Activated effector memory CD4-positive, alpha-beta T cell treated with Interleukin-2 at 50 U/mL for 16 hours (primary cell): ENCODE results near the gene METTL17.
"Not testable (repeated sequence)": the region's sequence is repeated elsewhere in the genome, so short reads cannot be mapped to it uniquely, and the experiment has no call there.

Experiments
- DNase-seq: peaks from one replicate; pipeline ENCODE4 v3.0.0-alpha.2; 2020

The METTL17 gene

DNA sequence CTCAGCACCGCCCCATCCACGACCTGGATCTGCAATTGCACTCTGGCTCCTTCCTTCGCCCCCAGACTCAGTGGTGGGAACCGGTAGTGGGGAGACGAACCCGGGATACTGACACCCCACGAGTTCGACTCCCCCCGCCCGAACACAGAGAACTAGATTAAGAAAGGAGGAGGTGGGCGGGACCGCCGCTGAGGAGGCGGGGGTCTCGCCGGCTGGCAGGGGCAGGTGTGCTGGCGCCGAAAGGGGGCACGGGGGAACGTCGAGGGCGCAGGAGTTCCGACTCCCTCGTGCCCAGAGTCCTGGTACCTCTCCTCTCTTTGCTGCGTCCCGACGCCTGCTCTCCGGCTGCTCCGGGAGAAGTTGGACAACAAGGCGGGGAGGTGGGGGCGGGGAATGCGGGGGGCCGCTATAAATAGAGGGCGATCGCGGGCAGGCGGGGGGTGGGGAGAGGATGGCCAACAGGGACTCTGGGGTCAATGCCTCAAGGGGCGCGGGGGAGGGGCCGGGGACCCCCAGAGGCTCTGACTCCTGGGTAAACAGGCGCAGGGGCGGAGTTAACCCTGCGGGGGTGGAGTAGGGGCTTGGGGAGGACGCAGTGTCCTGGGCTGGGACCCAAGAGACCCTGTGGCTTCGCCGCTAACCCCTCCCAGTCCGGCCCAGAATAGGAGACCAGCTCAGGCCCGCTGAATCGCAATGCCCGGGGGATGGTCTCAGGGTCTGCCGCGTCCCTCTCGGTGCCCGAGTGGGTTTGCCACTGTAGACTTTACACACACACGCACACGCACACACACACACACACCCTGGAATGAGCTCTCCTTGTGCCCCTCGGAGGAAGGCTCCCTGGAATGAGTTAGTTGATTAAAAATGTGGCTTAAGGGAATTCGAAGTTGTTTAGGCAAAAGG lies 35.8 kb downstream of the METTL17 start:
- DNase-seq = no peak

- DNase-seq = no peak
Observed at GRCh38 chr14:21026274-21026987, 36.7 kb downstream of the METTL17 start.

GRCh38 chr14:21026988-21027315 lies 37.2 kb downstream of the METTL17 start:
- no peak for DNase-seq

- no peak for DNase-seq
Observed at GRCh38 chr14:21029917-21030316, 40.1 kb downstream of the METTL17 start, which contains the start of gene TPPP2. Gene TPPP2 (plus strand): TSS chr14:21030217. CDS start chr14:21030582, 365 bp downstream.

DNA sequence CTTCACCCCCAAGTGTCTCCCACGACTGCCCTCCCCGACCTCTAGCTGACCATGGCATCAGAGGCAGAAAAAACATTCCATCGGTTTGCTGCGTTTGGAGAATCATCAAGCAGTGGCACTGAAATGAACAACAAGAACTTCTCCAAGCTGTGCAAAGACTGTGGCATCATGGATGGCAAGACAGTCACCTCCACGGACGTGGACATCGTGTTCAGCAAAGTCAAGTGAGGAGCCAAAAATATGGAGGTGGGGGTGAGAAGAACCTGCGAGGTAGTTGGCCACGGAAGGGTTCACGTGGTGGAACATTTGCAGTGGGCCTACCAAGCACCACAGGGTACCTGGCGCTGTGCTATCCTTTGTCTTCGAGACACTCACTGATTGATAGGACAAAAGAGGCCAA lies 40.8 kb downstream of the METTL17 start:
- no peak for DNase-seq

GRCh38 chr14:21032326-21033132 lies 42.7 kb downstream of the METTL17 start:
- DNase-seq = no peak

DNA sequence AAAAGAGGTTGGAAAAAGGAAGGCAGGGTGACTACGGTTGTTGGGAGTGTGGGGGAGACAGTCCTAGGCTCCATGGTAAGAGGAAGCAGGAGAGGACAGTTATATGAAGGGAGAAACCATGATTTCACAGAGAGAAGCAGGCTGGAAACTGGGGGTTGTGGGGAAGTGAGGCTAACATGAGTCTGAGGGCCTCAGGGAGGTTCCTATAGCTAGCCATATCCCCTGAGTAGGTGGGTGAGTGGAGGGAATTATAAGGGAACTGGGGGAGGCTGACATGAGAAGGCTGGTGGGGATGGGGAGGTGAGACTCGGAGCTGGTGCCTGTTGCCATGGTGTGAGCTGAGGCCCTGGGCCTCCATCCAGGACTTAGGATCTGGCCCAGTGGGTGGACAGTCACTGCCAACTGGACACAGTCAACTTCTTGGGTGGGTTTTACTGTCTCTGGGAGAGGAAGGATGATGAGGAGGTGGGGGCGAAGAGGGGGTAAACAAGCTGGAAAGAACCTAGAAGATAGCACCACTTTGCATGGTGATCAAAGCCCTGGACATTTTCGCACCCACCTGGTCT lies 43.4 kb downstream of the METTL17 start:
- no peak for DNase-seq

DNA sequence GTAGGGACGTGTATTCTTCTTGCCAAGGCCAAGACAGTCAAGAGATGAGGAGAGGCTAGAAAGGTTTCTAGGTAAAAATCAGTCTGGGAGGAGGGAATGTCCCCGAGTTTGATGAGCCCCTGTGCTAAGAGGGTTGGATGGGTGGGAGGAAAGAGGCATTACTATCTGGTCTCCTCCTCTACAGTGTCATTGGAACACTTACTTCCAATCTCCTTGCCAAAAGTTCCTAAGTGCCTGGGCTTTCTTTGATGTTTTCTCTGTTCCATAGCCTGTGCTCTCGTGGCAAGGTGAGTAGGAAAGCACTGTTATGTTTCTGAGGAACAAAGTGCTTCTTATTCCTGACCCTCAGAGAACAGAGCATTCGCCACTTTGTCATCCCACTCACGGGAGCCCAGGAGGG lies 44.9 kb downstream of the METTL17 start, which contains the start of gene RNASE13:
TSS of gene RNASE13 (minus strand) at position 101 of the 400 bp plus-strand sequence. CDS start 519 bp downstream, outside the sequence.
- no peak for DNase-seq

- no peak for DNase-seq
Observed at GRCh38 chr14:21036751-21037150, 47.0 kb downstream of the METTL17 start.

GRCh38 chr14:21037156-21037555 lies 47.4 kb downstream of the METTL17 start:
- no peak for DNase-seq

DNA sequence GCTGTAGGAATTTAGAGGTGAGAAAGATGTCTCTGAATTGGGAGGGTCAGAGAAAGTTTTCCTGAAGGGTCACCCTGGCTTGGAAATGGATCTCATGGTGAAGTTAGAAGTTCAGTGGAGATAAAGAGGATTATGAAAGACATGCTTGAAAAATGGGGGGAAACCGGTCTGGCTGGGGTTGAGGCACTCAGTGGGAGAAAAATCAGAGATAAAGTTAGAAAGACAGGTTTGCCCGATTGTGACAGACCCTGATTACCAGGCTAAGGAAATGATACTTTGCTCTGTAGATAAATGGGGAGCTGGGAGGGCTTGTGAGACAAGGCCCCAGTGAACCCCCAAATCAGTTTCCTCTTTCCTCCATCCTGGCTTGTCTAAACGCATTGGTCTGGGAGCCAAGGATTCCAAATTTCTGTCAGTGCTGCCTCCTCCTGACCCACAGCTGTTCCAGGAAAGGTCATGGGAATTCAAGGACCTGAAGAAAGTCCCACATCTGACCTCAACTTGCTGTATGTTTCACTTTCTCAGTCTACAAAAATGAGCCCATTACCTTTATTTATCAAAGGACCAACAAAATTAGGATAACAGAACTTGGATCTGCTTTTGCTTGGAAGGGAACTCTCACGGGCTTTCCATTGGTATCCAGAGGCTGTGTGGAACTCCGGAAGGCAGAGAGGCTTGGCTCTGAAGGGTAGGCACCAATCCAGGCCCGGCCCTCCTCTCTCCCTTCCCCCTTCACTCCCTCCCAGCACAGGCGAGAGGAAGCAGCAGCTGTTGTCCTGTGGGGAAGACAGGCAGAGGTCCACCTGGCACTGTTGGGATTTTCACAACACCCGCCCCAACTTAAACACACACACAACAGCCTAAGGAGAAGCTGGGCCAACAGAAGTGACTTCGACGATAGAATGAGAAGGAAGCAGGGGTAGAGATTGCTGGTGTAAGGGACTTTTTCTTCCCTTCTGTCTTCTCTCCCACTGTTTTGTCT lies 49.0 kb downstream of the METTL17 start:
- DNase-seq = no peak

DNA sequence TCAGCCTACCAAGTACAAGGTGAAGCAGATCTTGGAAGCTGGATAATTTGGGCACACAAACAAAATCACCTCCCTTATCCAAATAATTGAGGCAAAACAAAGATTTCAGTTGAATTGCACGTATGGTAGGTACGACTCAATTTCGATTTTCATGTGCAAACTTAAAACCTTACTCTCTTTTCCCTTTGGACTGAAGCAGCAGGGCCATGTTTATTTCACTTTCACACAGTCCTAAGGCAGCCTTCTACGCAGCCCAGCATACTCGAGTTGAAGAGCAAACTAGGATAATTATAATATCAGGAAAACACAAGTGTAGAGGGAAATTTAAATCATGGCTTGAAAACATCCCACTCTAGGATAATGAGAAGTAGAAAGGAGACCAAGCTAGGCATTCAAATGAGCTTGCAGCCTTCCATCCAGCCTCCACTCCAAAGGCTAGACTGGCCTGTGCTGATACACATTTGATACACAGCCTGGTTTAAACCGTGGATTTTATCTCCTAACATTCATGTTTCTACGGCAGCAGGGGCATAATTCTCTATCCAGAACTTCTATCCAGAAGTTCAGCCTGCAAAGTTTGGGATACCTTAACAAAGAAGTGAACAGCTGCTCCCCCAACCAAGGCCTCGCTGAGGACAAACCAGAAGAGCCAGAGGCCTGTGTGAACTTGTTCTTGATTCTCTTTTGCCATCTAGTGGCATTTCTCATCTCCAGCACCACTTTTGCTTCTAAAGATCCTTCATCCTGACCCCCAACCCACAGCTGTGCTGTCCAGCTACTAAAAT lies 50.0 kb downstream of the METTL17 start:
- DNase-seq = no peak

- DNase-seq = no peak
Observed at GRCh38 chr14:21040370-21040925, 50.7 kb downstream of the METTL17 start.

- DNase-seq = not testable (repeated sequence)
Observed at GRCh38 chr14:21040941-21041340, 51.2 kb downstream of the METTL17 start.

DNA sequence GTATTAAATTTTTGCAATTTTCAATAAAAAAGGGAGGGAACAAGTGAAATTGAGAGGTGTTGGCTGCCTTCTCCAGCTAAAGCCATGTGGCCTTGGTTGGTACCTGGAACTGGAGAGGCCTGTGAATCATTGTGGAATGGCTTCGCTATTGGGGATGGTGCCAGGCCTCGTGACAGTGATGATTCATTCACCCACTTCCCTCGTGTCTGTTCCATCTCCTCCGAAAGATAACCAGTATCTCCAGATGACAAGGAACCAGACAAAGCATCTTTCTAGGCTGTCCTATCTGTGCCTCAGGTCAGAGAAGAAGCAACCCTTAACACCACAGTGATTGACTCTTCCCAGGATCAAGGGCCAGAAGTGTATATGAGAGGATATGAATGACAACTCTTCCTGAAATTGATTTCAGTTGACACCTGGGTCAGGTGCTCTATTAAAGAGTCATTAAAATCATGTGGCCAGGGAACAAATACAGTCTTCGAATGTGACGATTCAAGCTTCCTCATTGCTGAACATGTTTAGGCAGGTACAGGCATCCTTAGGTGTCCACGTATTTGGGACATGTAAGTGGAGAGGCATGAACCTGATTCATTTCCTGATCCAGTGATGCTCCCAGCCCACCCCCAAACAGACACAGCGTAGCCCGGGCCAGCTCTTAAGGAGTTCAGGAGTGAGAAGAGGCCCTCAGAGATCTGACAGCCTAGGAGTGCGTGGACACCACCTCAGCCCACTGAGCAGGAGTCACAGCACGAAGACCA lies 52.1 kb downstream of the METTL17 start, which contains the start of gene RNASE7:
TSS of gene RNASE7 (plus strand) at position 687 of the 758 bp plus-strand sequence. CDS start 631 bp downstream, outside the sequence.
- no peak for DNase-seq

DNA sequence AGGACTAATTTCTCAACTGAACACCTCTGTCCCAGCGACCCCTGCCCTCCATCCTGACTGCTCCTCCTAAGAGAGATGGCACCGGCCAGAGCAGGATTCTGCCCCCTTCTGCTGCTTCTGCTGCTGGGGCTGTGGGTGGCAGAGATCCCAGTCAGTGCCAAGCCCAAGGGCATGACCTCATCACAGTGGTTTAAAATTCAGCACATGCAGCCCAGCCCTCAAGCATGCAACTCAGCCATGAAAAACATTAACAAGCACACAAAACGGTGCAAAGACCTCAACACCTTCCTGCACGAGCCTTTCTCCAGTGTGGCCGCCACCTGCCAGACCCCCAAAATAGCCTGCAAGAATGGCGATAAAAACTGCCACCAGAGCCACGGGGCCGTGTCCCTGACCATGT lies 53.1 kb downstream of the METTL17 start:
- no peak for DNase-seq

DNA sequence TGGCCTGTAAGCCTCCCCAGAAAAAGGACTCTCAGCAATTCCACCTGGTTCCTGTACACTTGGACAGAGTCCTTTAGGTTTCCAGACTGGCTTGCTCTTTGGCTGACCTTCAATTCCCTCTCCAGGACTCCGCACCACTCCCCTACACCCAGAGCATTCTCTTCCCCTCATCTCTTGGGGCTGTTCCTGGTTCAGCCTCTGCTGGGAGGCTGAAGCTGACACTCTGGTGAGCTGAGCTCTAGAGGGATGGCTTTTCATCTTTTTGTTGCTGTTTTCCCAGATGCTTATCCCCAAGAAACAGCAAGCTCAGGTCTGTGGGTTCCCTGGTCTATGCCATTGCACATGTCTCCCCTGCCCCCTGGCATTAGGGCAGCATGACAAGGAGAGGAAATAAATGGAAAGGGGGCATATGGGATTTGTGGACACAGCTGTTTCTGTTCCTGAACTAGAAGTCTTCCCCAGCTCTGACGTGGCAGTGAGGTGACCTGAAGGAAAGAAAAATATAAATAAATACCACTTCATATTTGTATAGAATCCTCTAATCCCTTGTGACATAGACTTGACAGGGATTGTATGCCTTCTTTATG lies 53.7 kb downstream of the METTL17 start:
- no peak for DNase-seq

DNA sequence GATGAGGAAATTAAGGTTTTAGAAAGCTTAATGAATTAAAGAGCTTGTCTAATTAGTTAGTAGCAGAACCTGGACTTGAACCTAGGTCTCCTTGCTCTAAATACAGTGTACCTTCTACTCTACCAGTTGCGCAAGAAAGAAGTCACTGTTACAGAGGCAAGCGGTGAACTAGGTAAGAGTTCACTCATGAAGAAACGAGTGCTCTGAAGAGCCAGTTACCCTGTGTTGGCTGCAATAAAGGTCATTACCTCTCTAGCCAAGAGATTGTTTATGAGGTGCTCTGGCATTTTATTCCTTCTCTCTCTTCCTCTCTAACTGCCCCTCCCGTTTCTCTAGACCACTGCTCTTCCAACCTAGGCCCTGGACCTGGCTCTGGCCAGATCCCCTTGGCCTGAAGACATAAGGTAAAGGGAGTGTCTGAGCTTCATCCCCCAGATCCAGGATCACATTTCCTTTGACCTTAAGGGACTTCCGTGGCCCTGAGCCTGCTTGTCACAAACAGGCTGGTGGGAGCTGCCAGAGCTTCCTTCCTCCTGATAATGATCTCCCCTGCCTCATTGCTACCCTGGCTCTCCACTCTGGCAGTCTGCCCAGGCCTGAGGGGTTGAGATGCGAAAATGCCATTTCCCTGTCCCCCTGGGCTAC lies 54.3 kb downstream of the METTL17 start:
- peak; percentile 18 for DNase-seq
